Mucosa of descending colon (tissue), 3 donors: Measurements from ENCODE around the gene SATL1. TPM values are rescaled to one million over a fixed set of nuclear protein-coding genes. Genes with fewer than 3 reads are reported as not detected.
"Not testable (repeated sequence)": the region's sequence is repeated elsewhere in the genome, so short reads cannot be mapped to it uniquely, and the experiment has no call there.

ENCODE experiments used
- ATAC-seq: fragments of 200-7000 bp; cut with Tn5 transposase; one replicate; pipeline ENCODE4 v1.9.1; 2020; ENCODE audit warnings: mild to moderate bottlenecking, moderate library complexity
- DNase-seq, 3 donors: peaks; one replicate each; pipeline ENCODE4 v3.0.0-alpha.2; 2020
- H3K36me3 ChIP-seq: fragments of 200-600 bp; one replicate; pipeline ENCODE4 v1.8.0; 2021; ENCODE audit warnings: low read depth, mild to moderate bottlenecking
- H3K4me1 ChIP-seq: fragments of 200-600 bp; one replicate; pipeline ENCODE4 v1.8.0; 2021; ENCODE audit warnings: low read depth, mild to moderate bottlenecking
- H3K4me3 ChIP-seq: fragments of 200-600 bp; one replicate; pipeline ENCODE4 v1.8.0; 2021; ENCODE audit warnings: mild to moderate bottlenecking
- H3K9me3 ChIP-seq: fragments of 200-600 bp; one replicate; pipeline ENCODE4 v1.8.0; 2021; ENCODE audit warnings: mild to moderate bottlenecking
- CTCF ChIP-seq: fragments of 200-600 bp; IDR thresholded peaks from one replicate; pipeline ENCODE4 v1.8.0; 2022; ENCODE audit warnings: antibody characterized with exemption, mild to moderate bottlenecking
- intact Hi-C, 2 donors: fragments of 100-400 bp; cut with DNase I in 1 of 2; cut with micrococcal nuclease in 1 of 2; formaldehyde crosslinking; loops; one replicate each; pipeline versions ENCODE4 v1.11.0 to v1.11.1; 2022; cut with DNase I, micrococcal nuclease
- total RNA-seq, 3 donors: library from RNA; stranded (reverse); fragmentation: NEBNext Ultra II Directional in 2 of 3; extraction: Animal tissue kit (Norgen Biotek cat#: 25700) in 2 of 3; gene quantifications; one replicate each; pipeline versions ENCODE4 v1.2.1 to v1.2.4, GENCODE V29; 2021 to 2023
- donor health status: DM: no; HTN: no; CAD: no; lungs with moderate emphysema.
- donor health status: DM: no; HTN: no; CAD: no.
- donor health status: DM: no; HTN: yes; CAD: no.

SATL1 gene
- total RNA-seq, 3 donors from 2014 or later: 0.19 TPM; not detected in 2

DNA sequence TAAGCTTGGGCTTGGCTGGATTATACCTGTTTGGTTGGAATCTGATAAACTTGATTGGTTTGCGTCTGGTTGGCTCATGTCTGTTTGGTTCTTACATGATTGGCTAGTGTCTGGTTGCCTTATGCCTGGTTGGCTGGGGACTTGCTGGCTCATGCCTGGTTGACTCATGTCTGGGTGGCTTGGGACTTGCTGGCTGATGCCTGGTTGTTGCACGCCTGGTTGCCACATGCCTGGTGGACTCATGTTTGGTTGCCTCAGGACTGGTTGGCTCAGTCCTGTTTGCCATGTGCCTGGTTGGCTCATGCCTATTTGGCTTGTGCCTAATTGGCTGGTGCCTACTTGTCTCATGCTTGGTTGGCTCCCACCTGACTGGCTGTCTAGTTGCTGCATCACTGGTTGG lies 135.4 kb downstream of the SATL1 start:
- intact Hi-C loops: no loop called here
- ATAC-seq (no peak), DNase-seq (no peak)
- no peak for TF ChIP-seq CTCF
- H3K4me1 ChIP-seq: no peaks in the 10 kb centered on the region
- no peak overlapping the region for H3K4me3 ChIP-seq
- no peaks in the 10 kb centered on the region for H3K9me3 ChIP-seq
- no peaks in the 10 kb centered on the region for H3K36me3 ChIP-seq

DNA sequence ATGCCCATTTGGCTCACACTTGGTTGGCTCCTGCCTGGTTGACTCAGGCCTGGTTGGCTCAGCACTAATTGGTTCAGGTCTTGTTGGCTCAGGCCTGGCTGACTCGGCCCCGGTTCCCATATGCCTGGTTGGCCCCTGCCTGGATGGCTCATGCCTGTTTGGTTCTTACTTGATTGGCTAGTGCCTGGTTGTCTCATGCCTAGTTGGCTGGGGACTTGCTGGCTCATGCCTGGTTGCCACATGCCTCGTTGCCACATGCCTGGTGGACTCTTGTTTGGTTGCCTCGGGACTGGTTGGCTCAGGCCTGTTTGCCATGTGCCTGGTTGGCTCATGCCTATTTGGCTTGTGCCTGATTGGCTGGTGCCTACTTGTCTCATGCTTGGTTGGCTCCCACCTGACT lies 136.2 kb downstream of the SATL1 start:
- intact Hi-C loops: no loop called here
- no peaks in the 10 kb centered on the region for H3K4me1 ChIP-seq
- no peaks in the 10 kb centered on the region for H3K9me3 ChIP-seq
- peak in 1 of 3 donors; percentile 37 for DNase-seq
- H3K36me3 ChIP-seq: no peaks in the 10 kb centered on the region
- ATAC-seq: no peak
- H3K4me3 ChIP-seq: no peak overlapping the region
- no peak for TF ChIP-seq CTCF

DNA sequence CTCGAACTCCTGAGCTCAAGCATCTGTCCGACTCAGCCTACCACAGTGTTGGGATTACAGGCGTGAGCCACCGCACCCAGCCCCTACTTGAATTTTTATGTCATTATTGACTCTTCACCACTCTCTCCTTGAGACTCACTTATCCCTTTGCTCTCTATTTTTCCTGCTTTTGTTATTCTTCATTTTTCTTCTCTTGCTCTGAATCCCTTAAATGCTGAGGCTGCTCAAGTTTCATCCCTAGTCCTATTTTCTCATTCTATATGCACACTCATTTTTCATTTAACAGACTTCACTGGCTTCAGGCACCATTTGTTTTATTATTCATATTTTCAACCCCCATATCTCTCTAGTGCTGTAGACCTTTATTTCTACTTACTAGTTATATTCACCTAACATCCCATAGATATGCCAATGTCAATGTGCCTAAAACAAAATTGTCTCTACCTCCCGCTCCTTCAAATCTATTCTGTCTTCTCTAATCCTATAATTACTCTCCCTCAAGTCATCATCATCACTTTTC lies 154.2 kb downstream of the SATL1 start:
- intact Hi-C loops: no loop called here
- ATAC-seq: no peak
- TF ChIP-seq CTCF: no peak

GRCh38 chrX:85084770-85085393 lies 158.7 kb downstream of the SATL1 start:
- peak; percentile 66 for ATAC-seq
- H3K9me3 ChIP-seq: no peaks in the 10 kb centered on the region
- peak; percentile 36 for TF ChIP-seq CTCF
- no peaks in the 10 kb centered on the region for H3K36me3 ChIP-seq
- no peak overlapping the region for H3K4me3 ChIP-seq
- intact Hi-C loops: no loop called here
- DNase-seq: peak in 1 of 3 donors; percentile 26
- no peaks in the 10 kb centered on the region for H3K4me1 ChIP-seq

More for the DNA sequence above, 154.2 kb downstream of the SATL1 start:
- H3K4me3 ChIP-seq: no peak overlapping the region
- DNase-seq: no peak
- H3K9me3 ChIP-seq: no peaks in the 10 kb centered on the region
- no peaks in the 10 kb centered on the region for H3K4me1 ChIP-seq
- no peaks in the 10 kb centered on the region for H3K36me3 ChIP-seq

- H3K9me3 ChIP-seq, H3K36me3 ChIP-seq, H3K4me3 ChIP-seq, ATAC-seq, H3K4me1 ChIP-seq, DNase-seq, intact Hi-C loops: not testable (repeated sequence)
Measured at GRCh38 chrX:85077247-85077646, 166.3 kb downstream of the SATL1 start.

- no peak for TF ChIP-seq CTCF
- no peak overlapping the region for H3K4me3 ChIP-seq
- no peaks in the 10 kb centered on the region for H3K9me3 ChIP-seq
- H3K36me3 ChIP-seq: no peaks in the 10 kb centered on the region
- DNase-seq (no peak), ATAC-seq (no peak)
- no peaks in the 10 kb centered on the region for H3K4me1 ChIP-seq
- intact Hi-C loops: no loop called here
Measured at GRCh38 chrX:85065512-85066198, 177.9 kb downstream of the SATL1 start.
